Suprapubic skin (tissue), 4 donors: ENCODE results near the gene CEPT1. TPM values are rescaled to one million over a fixed set of nuclear protein-coding genes. Genes with fewer than 3 reads are reported as not detected.

ENCODE experiments used
- DNase-seq, 2 donors: peaks; one replicate each; pipeline ENCODE4 v3.0.0-alpha.2; 2019; ENCODE audit warnings: low spot score in 2 of 2
- H3K27ac ChIP-seq: fragments of 200-600 bp; sonication (generic); one replicate; pipeline ENCODE4 v1.5.1; 2019
- H3K27me3 ChIP-seq: fragments of 200-600 bp; sonication (generic); one replicate; pipeline ENCODE4 v1.5.1; 2019
- H3K36me3 ChIP-seq: fragments of 200-600 bp; sonication (generic); one replicate; pipeline ENCODE4 v1.5.1; 2019
- H3K4me1 ChIP-seq: fragments of 200-600 bp; sonication (generic); one replicate; pipeline ENCODE4 v1.5.1; 2019
- H3K4me3 ChIP-seq: fragments of 200-600 bp; sonication (generic); one replicate; pipeline ENCODE4 v1.5.1; 2019; ENCODE audit warnings: mild to moderate bottlenecking
- H3K9me3 ChIP-seq: fragments of 200-600 bp; sonication (generic); one replicate; pipeline ENCODE4 v1.5.1; 2019
- EP300 ChIP-seq: sonication (generic); formaldehyde crosslinking; IDR thresholded peaks from one replicate; pipeline ENCODE4 v1.6.1; 2017; ENCODE audit warnings: antibody characterized with exemption
- POLR2A ChIP-seq, 2 donors: fragments of 450-650 bp; IDR thresholded peaks; one replicate each; pipeline ENCODE4 v1.6.1; 2017; ENCODE audit warnings: antibody characterized with exemption in 2 of 2, mild to moderate bottlenecking in 2 of 2, moderate library complexity in 2 of 2
- POLR2AphosphoS5 ChIP-seq, 3 donors: sonication (generic); formaldehyde crosslinking; IDR thresholded peaks; one replicate each; pipeline ENCODE4 v1.6.1; 2017; ENCODE audit warnings: antibody characterized with exemption in 3 of 3
- WGBS: methylation state at CpG from one replicate; pipeline ENCODE4 v1.1.5; 2018; 5-methylcytosine and 5-hydroxymethylcytosine counted together
- total RNA-seq, 4 donors: library from RNA; depleted of rRNA; stranded (reverse); fragments of >200 nt; gene quantifications; one replicate each; pipeline ENCODE4 v1.1.0, GENCODE V29; 2016
- TF ChIP-seq, protein P1 (sequence below), 2 donors: fragments of 200-600 bp in 1 of 2; fragments of 450-650 bp in 1 of 2; sonication (generic) in 1 of 2; IDR thresholded peaks; one replicate each; pipeline ENCODE4 v1.5.1; 2016 to 2019; ENCODE audit warnings: antibody characterized with exemption in 2 of 2, mild to moderate bottlenecking in 1 of 2, moderate library complexity in 1 of 2

CEPT1 gene
- total RNA-seq, 4 donors from 2014 or later: 29.8 to 50.8 (median 36.9) TPM

DNA sequence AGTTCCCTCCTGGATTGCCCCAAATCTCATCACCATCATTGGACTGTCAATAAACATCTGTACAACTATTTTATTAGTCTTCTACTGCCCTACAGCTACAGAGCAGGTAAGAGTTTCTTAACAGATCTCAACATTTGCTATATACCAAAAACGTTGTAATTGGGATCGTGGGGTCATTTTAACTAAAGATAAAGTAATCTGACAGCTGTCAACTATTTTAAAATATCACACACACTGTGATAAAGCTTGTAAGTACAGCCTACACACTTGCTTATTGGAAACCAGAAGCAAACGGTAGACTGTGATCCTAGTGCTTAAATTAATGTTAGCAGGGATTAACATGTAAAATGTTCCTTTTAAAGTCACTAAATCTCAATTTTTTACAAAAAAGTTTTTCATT lies 7.9 kb downstream of the CEPT1 start:
- Histone ChIP-seq H3K27ac (no peak overlapping the region), H3K4me1 (peaks cover 7% of the 10 kb centered on the region), H3K9me3 (no peaks in the 10 kb centered on the region), H3K36me3 (peaks cover 45% of the 10 kb centered on the region), H3K27me3 (no peaks in the 10 kb centered on the region), H3K4me3 (no peak overlapping the region)
- DNase-seq: no peak
- 87% methylated on average over 3 of the region's 3 CpGs for WGBS
- TF ChIP-seq, protein P1, sequence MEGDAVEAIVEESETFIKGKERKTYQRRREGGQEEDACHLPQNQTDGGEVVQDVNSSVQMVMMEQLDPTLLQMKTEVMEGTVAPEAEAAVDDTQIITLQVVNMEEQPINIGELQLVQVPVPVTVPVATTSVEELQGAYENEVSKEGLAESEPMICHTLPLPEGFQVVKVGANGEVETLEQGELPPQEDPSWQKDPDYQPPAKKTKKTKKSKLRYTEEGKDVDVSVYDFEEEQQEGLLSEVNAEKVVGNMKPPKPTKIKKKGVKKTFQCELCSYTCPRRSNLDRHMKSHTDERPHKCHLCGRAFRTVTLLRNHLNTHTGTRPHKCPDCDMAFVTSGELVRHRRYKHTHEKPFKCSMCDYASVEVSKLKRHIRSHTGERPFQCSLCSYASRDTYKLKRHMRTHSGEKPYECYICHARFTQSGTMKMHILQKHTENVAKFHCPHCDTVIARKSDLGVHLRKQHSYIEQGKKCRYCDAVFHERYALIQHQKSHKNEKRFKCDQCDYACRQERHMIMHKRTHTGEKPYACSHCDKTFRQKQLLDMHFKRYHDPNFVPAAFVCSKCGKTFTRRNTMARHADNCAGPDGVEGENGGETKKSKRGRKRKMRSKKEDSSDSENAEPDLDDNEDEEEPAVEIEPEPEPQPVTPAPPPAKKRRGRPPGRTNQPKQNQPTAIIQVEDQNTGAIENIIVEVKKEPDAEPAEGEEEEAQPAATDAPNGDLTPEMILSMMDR (IDR thresholded peaks at IDR 0.05): no peak
- no peak for TF ChIP-seq POLR2AphosphoS5 (IDR thresholded peaks at IDR 0.05)
- no peak for TF ChIP-seq EP300
- TF ChIP-seq POLR2A (IDR thresholded peaks at IDR 0.05): no peak

DNA sequence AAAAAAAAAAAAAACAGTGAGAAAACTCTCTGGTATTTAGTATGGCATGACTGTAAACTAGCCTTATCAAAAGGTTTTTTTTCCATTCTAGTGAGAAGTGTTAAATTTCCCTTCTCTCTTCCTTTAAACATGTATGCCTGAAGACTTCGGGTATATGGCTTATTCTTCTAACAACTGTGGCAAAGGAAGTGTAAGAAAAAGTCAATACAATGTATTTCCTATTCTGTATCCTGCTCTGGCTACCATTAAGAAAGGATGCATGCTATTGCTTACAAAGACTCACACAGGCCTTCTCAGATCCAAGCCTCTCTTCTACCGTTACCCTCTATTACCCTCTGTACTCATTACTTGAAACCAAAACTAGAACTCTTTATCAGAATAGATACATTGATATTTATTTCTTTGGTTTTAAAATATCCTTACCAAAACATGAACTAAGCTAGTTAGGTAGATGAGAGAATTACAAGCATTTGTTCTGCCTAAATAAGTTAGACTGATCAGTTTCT lies 8.4 kb downstream of the CEPT1 start:
- Histone ChIP-seq H3K9me3 (no peaks in the 10 kb centered on the region), H3K36me3 (peaks cover 50% of the 10 kb centered on the region), H3K4me3 (no peak overlapping the region), H3K27me3 (no peaks in the 10 kb centered on the region), H3K4me1 (peaks cover 2% of the 10 kb centered on the region), H3K27ac (no peak overlapping the region)
- no peak for TF ChIP-seq EP300
- no peak for TF ChIP-seq POLR2AphosphoS5 (IDR thresholded peaks at IDR 0.05)
- no peak for TF ChIP-seq POLR2A (IDR thresholded peaks at IDR 0.05)
- TF ChIP-seq, protein P1 (IDR thresholded peaks at IDR 0.05): no peak
- 84% methylated on average over 2 of the region's 2 CpGs for WGBS
- no peak for DNase-seq

DNA sequence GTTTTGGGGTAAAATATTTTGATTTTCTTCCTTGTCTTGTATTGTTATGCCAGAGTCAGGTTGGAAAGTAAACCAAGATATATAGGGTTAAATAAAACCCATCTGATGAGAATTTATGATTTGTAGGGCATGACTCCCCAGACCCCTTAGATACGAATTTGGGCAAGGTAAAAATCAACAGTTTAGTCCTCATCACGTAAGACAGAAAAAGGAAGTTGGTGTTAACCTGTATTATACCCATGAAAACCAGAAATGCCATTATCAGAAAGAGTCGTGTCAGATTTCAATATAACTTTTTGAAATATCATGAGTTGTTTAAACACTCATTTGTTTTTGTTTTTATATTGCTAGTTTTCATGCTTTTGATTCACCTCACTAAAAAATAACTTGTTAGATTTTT lies 11.8 kb downstream of the CEPT1 start:
- DNase-seq: no peak
- H3K27me3 ChIP-seq: no peaks in the 10 kb centered on the region
- H3K4me1 ChIP-seq: peaks cover 2% of the 10 kb centered on the region
- no peaks in the 10 kb centered on the region for H3K9me3 ChIP-seq
- peaks cover 62% of the 10 kb centered on the region for H3K36me3 ChIP-seq
- no peak for TF ChIP-seq POLR2A (IDR thresholded peaks at IDR 0.05)
- TF ChIP-seq, protein P1 (IDR thresholded peaks at IDR 0.05): no peak
- no peak for TF ChIP-seq POLR2AphosphoS5 (IDR thresholded peaks at IDR 0.05)
- TF ChIP-seq EP300: no peak
- H3K27ac ChIP-seq: no peak overlapping the region
- H3K4me3 ChIP-seq: no peak overlapping the region
- WGBS: 61% methylated on average over 3 of the region's 3 CpGs

DNA sequence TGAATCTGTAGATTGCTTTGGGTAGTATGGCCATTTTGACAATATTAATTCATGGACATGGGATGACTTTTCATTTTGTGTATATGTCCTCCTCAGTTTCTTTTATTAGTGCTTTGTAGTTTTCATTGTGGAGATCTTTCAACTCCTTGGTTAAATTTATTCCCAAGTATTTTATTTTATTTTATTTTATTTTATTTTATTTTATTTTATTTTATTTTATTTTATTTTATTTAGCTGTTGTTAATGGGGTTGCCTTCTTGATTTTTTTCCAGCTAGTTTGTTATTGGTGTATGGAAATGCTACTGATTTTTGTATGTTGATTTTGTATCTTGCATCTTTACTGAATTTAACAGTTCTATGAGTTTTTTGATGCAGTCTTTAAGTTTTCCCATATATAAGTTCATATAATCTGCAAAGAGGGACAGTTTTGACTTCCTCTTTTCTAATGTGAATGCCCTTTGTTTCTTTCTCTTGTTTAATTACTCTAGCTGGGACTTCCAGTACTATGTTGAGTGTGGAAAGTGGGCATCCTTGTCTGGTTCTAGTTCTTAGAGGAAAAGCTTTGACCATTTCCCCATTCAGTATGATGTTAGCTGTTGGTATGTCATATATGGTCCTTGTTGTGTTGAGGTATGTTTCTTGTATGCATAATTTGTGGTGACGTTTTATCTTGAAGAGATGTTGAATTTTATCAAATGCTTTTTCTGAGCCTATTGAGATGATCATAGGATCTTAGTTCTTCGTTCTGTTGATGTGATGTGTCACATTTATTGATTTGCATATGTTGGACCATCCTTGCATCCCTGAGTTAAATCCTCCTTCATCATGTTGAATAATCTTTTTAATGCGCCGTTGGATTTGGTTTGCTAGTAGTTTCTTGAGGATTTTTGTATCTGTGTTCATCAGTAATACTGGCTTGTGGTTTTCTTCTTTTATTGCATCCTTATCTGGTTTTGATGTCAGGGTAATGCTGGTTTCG lies 14.3 kb downstream of the CEPT1 start:
- H3K27me3 ChIP-seq: no peaks in the 10 kb centered on the region
- TF ChIP-seq EP300 (no peak), POLR2A (IDR thresholded peaks at IDR 0.05) (no peak)
- TF ChIP-seq, protein P1 (IDR thresholded peaks at IDR 0.05): no peak
- no peak for DNase-seq
- no peak overlapping the region for H3K4me3 ChIP-seq
- peaks cover 2% of the 10 kb centered on the region for H3K4me1 ChIP-seq
- H3K9me3 ChIP-seq: no peaks in the 10 kb centered on the region
- no peak overlapping the region for H3K27ac ChIP-seq
- WGBS: 94% methylated on average over 5 of the region's 5 CpGs
- H3K36me3 ChIP-seq: peaks cover 49% of the 10 kb centered on the region

DNA sequence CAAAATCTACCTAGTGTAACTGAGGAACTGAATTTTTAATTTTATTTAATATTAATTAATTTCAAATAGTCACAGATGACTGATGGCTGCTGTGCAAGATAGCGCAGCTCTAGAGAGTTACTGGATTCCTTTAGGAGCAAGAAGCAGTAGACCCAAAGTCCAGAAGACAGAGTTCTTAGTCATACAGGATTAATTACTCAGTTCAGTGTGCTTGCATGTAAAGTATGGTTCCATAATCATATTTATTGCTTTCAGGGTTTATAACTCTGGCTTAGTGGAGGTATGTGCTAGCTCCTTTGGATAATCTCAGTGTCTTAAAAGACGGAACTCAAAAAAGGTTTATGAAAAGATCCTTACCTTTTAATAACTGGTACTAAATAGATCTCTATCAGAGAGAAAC lies 17.4 kb downstream of the CEPT1 start:
- 97% methylated on average over 2 of the region's 2 CpGs for WGBS
- no peak overlapping the region for H3K4me3 ChIP-seq
- peaks cover 36% of the 10 kb centered on the region for H3K36me3 ChIP-seq
- H3K4me1 ChIP-seq: no peaks in the 10 kb centered on the region
- H3K27ac ChIP-seq: no peak overlapping the region
- DNase-seq: no peak
- H3K9me3 ChIP-seq: no peaks in the 10 kb centered on the region
- H3K27me3 ChIP-seq: no peaks in the 10 kb centered on the region
- TF ChIP-seq EP300 (no peak), POLR2AphosphoS5 (IDR thresholded peaks at IDR 0.05) (no peak), POLR2A (IDR thresholded peaks at IDR 0.05) (no peak)
